ENCODE results near the gene BTF3.

DNA sequence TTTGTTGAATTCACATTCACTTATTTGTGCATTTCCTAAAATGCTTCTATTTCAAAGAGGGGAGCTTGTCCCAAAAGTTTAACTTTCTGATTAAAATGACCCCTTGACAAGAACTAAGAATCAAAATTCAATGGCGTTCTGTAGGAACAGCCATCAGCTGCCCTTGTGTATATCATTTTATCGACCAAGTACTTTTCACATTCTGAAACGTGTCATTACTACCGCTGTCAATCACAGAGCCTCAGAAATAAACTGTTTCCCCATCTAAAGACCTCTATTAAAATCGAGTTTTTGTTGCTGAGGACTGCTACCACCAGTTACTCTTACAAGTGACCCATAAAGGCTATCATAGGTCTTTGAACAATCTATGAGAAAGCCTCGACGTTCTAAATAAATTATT lies 48.1 kb upstream of the BTF3 start:
- TF ChIP-seq, protein P1, sequence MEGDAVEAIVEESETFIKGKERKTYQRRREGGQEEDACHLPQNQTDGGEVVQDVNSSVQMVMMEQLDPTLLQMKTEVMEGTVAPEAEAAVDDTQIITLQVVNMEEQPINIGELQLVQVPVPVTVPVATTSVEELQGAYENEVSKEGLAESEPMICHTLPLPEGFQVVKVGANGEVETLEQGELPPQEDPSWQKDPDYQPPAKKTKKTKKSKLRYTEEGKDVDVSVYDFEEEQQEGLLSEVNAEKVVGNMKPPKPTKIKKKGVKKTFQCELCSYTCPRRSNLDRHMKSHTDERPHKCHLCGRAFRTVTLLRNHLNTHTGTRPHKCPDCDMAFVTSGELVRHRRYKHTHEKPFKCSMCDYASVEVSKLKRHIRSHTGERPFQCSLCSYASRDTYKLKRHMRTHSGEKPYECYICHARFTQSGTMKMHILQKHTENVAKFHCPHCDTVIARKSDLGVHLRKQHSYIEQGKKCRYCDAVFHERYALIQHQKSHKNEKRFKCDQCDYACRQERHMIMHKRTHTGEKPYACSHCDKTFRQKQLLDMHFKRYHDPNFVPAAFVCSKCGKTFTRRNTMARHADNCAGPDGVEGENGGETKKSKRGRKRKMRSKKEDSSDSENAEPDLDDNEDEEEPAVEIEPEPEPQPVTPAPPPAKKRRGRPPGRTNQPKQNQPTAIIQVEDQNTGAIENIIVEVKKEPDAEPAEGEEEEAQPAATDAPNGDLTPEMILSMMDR (IDR thresholded peaks at IDR 0.05 in 8 of 11, conservative IDR thresholded peaks at IDR 0.05 in 3 of 11), result no peak
- TF ChIP-seq POLR2AphosphoS5 (IDR thresholded peaks at IDR 0.05) (no peak), POLR2A (IDR thresholded peaks at IDR 0.05) (no peak)

Data from spleen (tissue), 7 donors.